HEK293 (cell line): ENCODE results near the gene SLC30A3.
A peak's percentile ranks its signal among the peaks of the same experiment; 100 is the strongest.

Experiments
- CTCF ChIA-PET: fragments of 350-600 bp; formaldehyde crosslinking; extraction: SDS; loops from one replicate; lab custom pipeline; 2021; ENCODE audit warnings: antibody characterized with exemption; lab: Yijun Ruan, JAX
- POLR2A ChIA-PET: fragments of 300-600 bp; formaldehyde crosslinking; extraction: SDS; loops from one replicate; lab custom pipeline; 2020; ENCODE audit warnings: antibody characterized with exemption, inconsistent platforms; lab: Yijun Ruan, JAX
- H3K27ac ChIP-seq: fragments of 200-500 bp; sonication (Bioruptor generic); 2 replicates; pipeline ENCODE4 v1.5.1; 2014; ENCODE audit warnings: low read depth, low read length, control low read depth, inconsistent platforms; ENCODE audit errors: extremely low read depth
- H3K36me3 ChIP-seq, 2 experiments: fragments of 200-500 bp in 1 of 2; sonication (Bioruptor generic) in 1 of 2; 1 replicate in 1 of 2; 2 replicates in 1 of 2; pipeline ENCODE4 v1.5.1; 2014 to 2017; ENCODE audit warnings: inconsistent platforms in 2 of 2, low read length in 2 of 2; ENCODE audit not compliant: control insufficient read depth in 2 of 2, insufficient read depth in 1 of 2
- H3K4me1 ChIP-seq: fragments of 200-500 bp; sonication (Bioruptor generic); 2 replicates; pipeline ENCODE4 v1.5.1; 2014; ENCODE audit warnings: mild to moderate bottlenecking, low read length, inconsistent platforms; ENCODE audit not compliant: control insufficient read depth, insufficient read depth
- H3K4me3 ChIP-seq: 2 replicates; pipeline ENCODE4 v1.5.1; 2011; ENCODE audit warnings: low read depth, mild to moderate bottlenecking, control low read depth, low read length, moderate library complexity
- H3K9me3 ChIP-seq: fragments of 200-500 bp; sonication (Bioruptor generic); 2 replicates; pipeline ENCODE4 v1.5.1; 2014; ENCODE audit warnings: low read depth, low read length, inconsistent platforms; ENCODE audit not compliant: control insufficient read depth, insufficient read depth
- ELK4 ChIP-seq: IDR thresholded peaks from 2 replicates; pipeline ENCODE4 v1.6.1; 2011; ENCODE audit warnings: mild to moderate bottlenecking, low read depth, low read length, borderline replicate concordance
- HOXA7 ChIP-seq: sonication (generic); formaldehyde crosslinking; IDR thresholded peaks from 2 replicates; pipeline ENCODE4 v1.8.1; 2022; ENCODE audit warnings: missing genetic modification reagents, borderline replicate concordance
- KLF16 ChIP-seq: fragments of 450-650 bp; formaldehyde crosslinking; IDR thresholded peaks from 2 replicates; pipeline ENCODE4 v1.5.1; 2017; ENCODE audit warnings: missing biosample characterization, missing genetic modification characterization
- KLF9 ChIP-seq: fragments of 450-650 bp; formaldehyde crosslinking; IDR thresholded peaks from 2 replicates; pipeline ENCODE4 v1.5.1; 2016; ENCODE audit warnings: missing biosample characterization, missing genetic modification characterization, low read depth
- PRDM2 ChIP-seq: fragments of 450-650 bp; formaldehyde crosslinking; IDR thresholded peaks from 2 replicates; pipeline ENCODE4 v1.5.1; 2016; ENCODE audit warnings: missing biosample characterization, missing genetic modification characterization, borderline replicate concordance
- PRDM6 ChIP-seq: fragments of 450-650 bp; formaldehyde crosslinking; IDR thresholded peaks from 2 replicates; pipeline ENCODE4 v1.5.1; 2017; ENCODE audit warnings: missing biosample characterization, missing genetic modification characterization
- ZBTB20 ChIP-seq: fragments of 450-650 bp; formaldehyde crosslinking; IDR thresholded peaks from 2 replicates; pipeline ENCODE4 v1.5.1; 2016; ENCODE audit warnings: missing biosample characterization, missing genetic modification characterization
- ZBTB21 ChIP-seq: fragments of 450-650 bp; formaldehyde crosslinking; IDR thresholded peaks from 2 replicates; pipeline ENCODE4 v1.5.1; 2017; ENCODE audit warnings: missing biosample characterization, missing genetic modification characterization
- ZBTB8A ChIP-seq: fragments of 450-650 bp; formaldehyde crosslinking; IDR thresholded peaks from 2 replicates; pipeline ENCODE4 v1.5.1; 2016; ENCODE audit warnings: missing biosample characterization, missing genetic modification characterization
- ZFP37 ChIP-seq: fragments of 450-650 bp; formaldehyde crosslinking; IDR thresholded peaks from 2 replicates; pipeline ENCODE4 v1.5.1; 2016; ENCODE audit warnings: missing biosample characterization, missing genetic modification characterization
- ZFP41 ChIP-seq: fragments of 450-650 bp; formaldehyde crosslinking; IDR thresholded peaks from 2 replicates; pipeline ENCODE4 v1.5.1; 2016; ENCODE audit warnings: missing biosample characterization, missing genetic modification characterization, borderline replicate concordance
- ZNF10 ChIP-seq: fragments of 450-650 bp; formaldehyde crosslinking; IDR thresholded peaks from 2 replicates; pipeline ENCODE4 v1.5.1; 2017; ENCODE audit warnings: missing biosample characterization, missing genetic modification characterization
- ZNF148 ChIP-seq: fragments of 450-650 bp; formaldehyde crosslinking; IDR thresholded peaks from 2 replicates; pipeline ENCODE4 v1.5.0; 2017; ENCODE audit warnings: missing biosample characterization, missing genetic modification characterization, borderline replicate concordance
- ZNF157 ChIP-seq: fragments of 450-650 bp; formaldehyde crosslinking; IDR thresholded peaks from 2 replicates; pipeline ENCODE4 v1.5.1; 2016; ENCODE audit warnings: missing biosample characterization, missing genetic modification characterization
- ZNF175 ChIP-seq: fragments of 450-650 bp; formaldehyde crosslinking; IDR thresholded peaks from 2 replicates; pipeline ENCODE4 v1.5.1; 2016; ENCODE audit warnings: missing biosample characterization, missing genetic modification characterization
- ZNF2 ChIP-seq: fragments of 450-650 bp; formaldehyde crosslinking; IDR thresholded peaks from 2 replicates; pipeline ENCODE4 v1.5.1; 2016; ENCODE audit warnings: missing biosample characterization, missing genetic modification characterization
- ZNF239 ChIP-seq: fragments of 450-650 bp; formaldehyde crosslinking; IDR thresholded peaks from 2 replicates; pipeline ENCODE4 v1.5.1; 2016; ENCODE audit warnings: missing biosample characterization, missing genetic modification characterization
- ZNF394 ChIP-seq: fragments of 450-650 bp; formaldehyde crosslinking; IDR thresholded peaks from 2 replicates; pipeline ENCODE4 v1.5.1; 2016; ENCODE audit warnings: missing biosample characterization, missing genetic modification characterization, mild to moderate bottlenecking, moderate library complexity, borderline replicate concordance
- ZNF488 ChIP-seq: fragments of 450-650 bp; formaldehyde crosslinking; IDR thresholded peaks from 2 replicates; pipeline ENCODE4 v1.5.1; 2016; ENCODE audit warnings: missing biosample characterization, missing genetic modification characterization
- ZNF501 ChIP-seq: fragments of 450-650 bp; formaldehyde crosslinking; IDR thresholded peaks from 2 replicates; pipeline ENCODE4 v1.5.1; 2016; ENCODE audit warnings: missing biosample characterization, missing genetic modification characterization
- ZNF514 ChIP-seq: fragments of 450-650 bp; formaldehyde crosslinking; IDR thresholded peaks from 2 replicates; pipeline ENCODE4 v1.5.1; 2016; ENCODE audit warnings: missing biosample characterization, missing genetic modification characterization
- ZNF596 ChIP-seq: fragments of 450-650 bp; IDR thresholded peaks from 2 replicates; pipeline ENCODE4 v1.5.0; 2018; ENCODE audit warnings: missing biosample characterization, mild to moderate bottlenecking, missing genetic modification characterization, moderate library complexity
- ZNF707 ChIP-seq: fragments of 450-650 bp; formaldehyde crosslinking; IDR thresholded peaks from 2 replicates; pipeline ENCODE4 v1.5.1; 2016; ENCODE audit warnings: missing biosample characterization, missing genetic modification characterization
- ZNF837 ChIP-seq: fragments of 450-650 bp; formaldehyde crosslinking; IDR thresholded peaks from 2 replicates; pipeline ENCODE4 v1.5.1; 2016; ENCODE audit warnings: missing biosample characterization, missing genetic modification characterization

Gene SLC30A3

GRCh38 chr2:27211241-27211942, 51.5 kb downstream of the SLC30A3 start:
- H3K27ac ChIP-seq = peak overlapping the region; percentile 68; the same call in 1 of the 2 replicates
- CTCF ChIA-PET = interaction anchor here (0.6 to 0.8 kb wide), 2 partner anchors 42 to 420 kb away, joined by 3 to 5 read pairs; no protein-coding TSS in a partner anchor
- peaks cover 6 to 65% of the 10 kb centered on the region in 2 experiments; a peak in 2 of 3 replicates for H3K36me3 ChIP-seq
- peak overlapping the region; percentile 93 for H3K4me3 ChIP-seq
- H3K9me3 ChIP-seq = no peaks in the 10 kb centered on the region
- H3K4me1 ChIP-seq = 0 out of 2 replicates have a peak, but pooled peaks cover 2% of the 10 kb centered on the region
- POLR2A ChIA-PET = interaction anchor here (0.8 to 1.4 kb wide), 2 partner anchors 77 to 161 kb away, joined by 3 to 4 read pairs; partner anchors contain the start of gene PREB
- no peak for TF ChIP-seq ZNF707 (tag by site-specific recombination)
- no peak for TF ChIP-seq ZBTB20
- no peak for TF ChIP-seq ZBTB21 (tag by site-specific recombination)
- no peak for TF ChIP-seq ZNF148 (tag by site-specific recombination)
- TF ChIP-seq HOXA7 (CRISPR knock-in tag) = no peak
- peak; percentile 54; the same call in 1 of the 2 replicates for TF ChIP-seq KLF9 (tag by site-specific recombination)
- TF ChIP-seq PRDM6 = no peak
- TF ChIP-seq ZNF514 (tag by site-specific recombination) = no peak
- TF ChIP-seq ZNF394 (tag by site-specific recombination) = no peak
- no peak for TF ChIP-seq ZNF157
- TF ChIP-seq ZNF596 (tag by site-specific recombination) = no peak
- TF ChIP-seq ZNF501 (tag by site-specific recombination) = no peak
- TF ChIP-seq ZNF239 = no peak
- TF ChIP-seq PRDM2 (tag by site-specific recombination) = no peak
- TF ChIP-seq ZNF2 = no peak
- TF ChIP-seq KLF16 (tag by site-specific recombination) = no peak
- no peak for TF ChIP-seq ZNF488 (tag by site-specific recombination)
- no peak for TF ChIP-seq ZBTB8A
- TF ChIP-seq ZFP37 (tag by site-specific recombination) = no peak
- TF ChIP-seq ELK4 = no peak
- peak; percentile 30; the same call in 1 of the 2 replicates for TF ChIP-seq ZNF10 (tag by site-specific recombination)
- TF ChIP-seq ZFP41 = no peak
- TF ChIP-seq ZNF175 (tag by site-specific recombination) = no peak
- no peak for TF ChIP-seq ZNF837 (tag by site-specific recombination)
